H9 (cell line): ENCODE data around the gene AGXT. TPM values are rescaled to one million over a fixed set of nuclear protein-coding genes. Genes with fewer than 3 reads are reported as not detected.
A peak's percentile ranks its signal among the peaks of the same experiment; 100 is the strongest.
"Not testable (repeated sequence)": the region's sequence is repeated elsewhere in the genome, so short reads cannot be mapped to it uniquely, and the experiment has no call there.

ENCODE experiments used
- DNase-seq: peaks from one replicate; pipeline ENCODE4 v3.0.0-alpha.2; 2017
- H2AFZ ChIP-seq: one replicate; pipeline ENCODE4 v1.6.1; 2013; ENCODE audit warnings: mild to moderate bottlenecking, low read length, control low read depth, moderate library complexity
- H2AK5ac ChIP-seq: 2 replicates; pipeline ENCODE4 v1.6.1; 2013; ENCODE audit warnings: low read length, control low read depth, mixed read lengths; ENCODE audit not compliant: insufficient read length
- H2BK120ac ChIP-seq: one replicate; pipeline ENCODE4 v1.6.1; 2013; ENCODE audit warnings: low read depth, mild to moderate bottlenecking, low read length, control low read depth, inconsistent platforms; ENCODE audit not compliant: poor library complexity, severe bottlenecking
- H2BK12ac ChIP-seq: 2 replicates; pipeline ENCODE4 v1.6.1; 2013; ENCODE audit warnings: low read length, control low read depth, mixed read lengths, low read depth; ENCODE audit not compliant: insufficient read length
- H2BK15ac ChIP-seq: 2 replicates; pipeline ENCODE4 v1.6.1; 2013; ENCODE audit warnings: low read depth, low read length, control low read depth
- H2BK20ac ChIP-seq: one replicate; pipeline ENCODE4 v1.6.1; 2013; ENCODE audit warnings: low read depth, mild to moderate bottlenecking, low read length, control low read depth, inconsistent platforms; ENCODE audit not compliant: poor library complexity, severe bottlenecking
- H2BK5ac ChIP-seq: 2 replicates; pipeline ENCODE4 v1.6.1; 2013; ENCODE audit warnings: low read length, control low read depth, mixed read lengths; ENCODE audit not compliant: insufficient read length
- H3K14ac ChIP-seq: 2 replicates; pipeline ENCODE4 v1.6.1; 2013; ENCODE audit warnings: low read length, control low read depth; ENCODE audit not compliant: insufficient read depth
- H3K18ac ChIP-seq: 2 replicates; pipeline ENCODE4 v1.6.1; 2013; ENCODE audit warnings: low read depth, mild to moderate bottlenecking, mixed read lengths, low read length, control low read depth; ENCODE audit not compliant: insufficient read length
- H3K23ac ChIP-seq: 2 replicates; pipeline ENCODE4 v1.6.1; 2013; ENCODE audit warnings: low read length, control low read depth, mixed read lengths, low read depth; ENCODE audit not compliant: insufficient read length
- H3K23me2 ChIP-seq: 2 replicates; pipeline ENCODE4 v1.6.1; 2013; ENCODE audit warnings: low read depth, mild to moderate bottlenecking, mixed read lengths, low read length, control low read depth; ENCODE audit not compliant: insufficient read length, poor library complexity, severe bottlenecking
- H3K27ac ChIP-seq: 2 replicates; pipeline ENCODE4 v1.5.1; 2013; ENCODE audit warnings: low read length, control low read depth, mixed read lengths, low read depth; ENCODE audit not compliant: insufficient read length
- H3K27me3 ChIP-seq: 2 replicates; pipeline ENCODE4 v1.6.1; 2013; ENCODE audit warnings: low read length, control low read depth, inconsistent platforms; ENCODE audit not compliant: insufficient read depth
- H3K4ac ChIP-seq: 2 replicates; pipeline ENCODE4 v1.6.1; 2013; ENCODE audit warnings: low read depth, mild to moderate bottlenecking, control low read depth, inconsistent platforms, low read length, moderate library complexity
- H3K4me1 ChIP-seq: 2 replicates; pipeline ENCODE4 v1.6.1; 2013; ENCODE audit warnings: low read length, control low read depth, inconsistent platforms; ENCODE audit not compliant: insufficient read depth
- H3K4me2 ChIP-seq: 2 replicates; pipeline ENCODE4 v1.6.1; 2013; ENCODE audit warnings: low read length, control low read depth, mixed read lengths; ENCODE audit not compliant: insufficient read length, insufficient read depth
- H3K56ac ChIP-seq: 2 replicates; pipeline ENCODE4 v1.6.1; 2013; ENCODE audit warnings: low read depth, mild to moderate bottlenecking, mixed read lengths, low read length, control low read depth; ENCODE audit not compliant: insufficient read length
- H3K79me1 ChIP-seq: 2 replicates; pipeline ENCODE4 v1.6.1; 2013; ENCODE audit warnings: low read depth, mild to moderate bottlenecking, moderate library complexity, low read length, control low read depth, inconsistent platforms; ENCODE audit not compliant: insufficient read depth, poor library complexity, severe bottlenecking
- H3K79me2 ChIP-seq: 2 replicates; pipeline ENCODE4 v1.6.1; 2013; ENCODE audit warnings: low read length, control low read depth, inconsistent platforms; ENCODE audit not compliant: insufficient read depth
- H3K9ac ChIP-seq: 2 replicates; pipeline ENCODE4 v1.6.1; 2013; ENCODE audit warnings: low read length, control low read depth, mixed read lengths; ENCODE audit not compliant: insufficient read length; ENCODE audit errors: extremely low read depth
- H3K9me3 ChIP-seq: one replicate; pipeline ENCODE4 v1.6.1; 2013; ENCODE audit warnings: low read depth, low read length, inconsistent platforms; ENCODE audit not compliant: control insufficient read depth
- H3T11ph ChIP-seq: one replicate; pipeline ENCODE4 v1.6.1; 2013; ENCODE audit warnings: mild to moderate bottlenecking, low read length, control low read depth, inconsistent platforms
- H4K20me1 ChIP-seq: one replicate; pipeline ENCODE4 v1.6.1; 2013; ENCODE audit not compliant: control insufficient read depth, insufficient read length, insufficient read depth
- H4K5ac ChIP-seq: 2 replicates; pipeline ENCODE4 v1.6.1; 2013; ENCODE audit warnings: low read depth, mild to moderate bottlenecking, mixed read lengths, low read length, control low read depth; ENCODE audit not compliant: insufficient read length
- H4K8ac ChIP-seq: replicated peaks from 2 replicates; pipeline ENCODE4 v1.6.1; 2013; ENCODE audit warnings: low read length, control low read depth, mixed read lengths, low read depth; ENCODE audit not compliant: insufficient read length
- H4K91ac ChIP-seq: 2 replicates; pipeline ENCODE4 v1.6.1; 2013; ENCODE audit warnings: low read depth, mild to moderate bottlenecking, moderate library complexity, mixed read lengths, low read length, control low read depth; ENCODE audit not compliant: insufficient read length
- H3K27ac Mint-ChIP-seq, 3 experiments: 2 replicates in 2 of 3; 3 replicates in 1 of 3; pipeline ENCODE4 v1.8.0; 2020 to 2021; ENCODE audit warnings: mixed read lengths in 3 of 3, mild to moderate bottlenecking in 1 of 3, moderate library complexity in 1 of 3
- H3K27me3 Mint-ChIP-seq: 2 replicates; pipeline ENCODE4 v1.8.0; 2021; ENCODE audit warnings: low read depth, mild to moderate bottlenecking, moderate library complexity, mixed read lengths
- H3K36me3 Mint-ChIP-seq, 3 experiments: 2 replicates in 2 of 3; 3 replicates in 1 of 3; pipeline ENCODE4 v1.8.0; 2020 to 2021; ENCODE audit warnings: low read depth in 3 of 3, mixed read lengths in 3 of 3; ENCODE audit not compliant: insufficient read depth in 1 of 3
- H3K4me1 Mint-ChIP-seq, 2 experiments: 2 replicates each; pipeline ENCODE4 v1.8.0; 2020; ENCODE audit warnings: mixed read lengths in 2 of 2
- H3K4me3 Mint-ChIP-seq, 2 experiments: 2 replicates in 1 of 2; 3 replicates in 1 of 2; pipeline ENCODE4 v1.8.0; 2020 to 2021; ENCODE audit warnings: mild to moderate bottlenecking in 2 of 2, mixed read lengths in 2 of 2, moderate library complexity in 1 of 2
- H3K9me3 Mint-ChIP-seq, 2 experiments: 2 replicates in 1 of 2; 3 replicates in 1 of 2; pipeline ENCODE4 v1.8.0; 2020; ENCODE audit warnings: mild to moderate bottlenecking in 2 of 2, mixed read lengths in 2 of 2, moderate library complexity in 1 of 2
- CTCF ChIP-seq: fragments of 200-600 bp; sonication (generic); conservative IDR thresholded peaks from 3 replicates; pipeline ENCODE4 v1.8.0; 2021; ENCODE audit warnings: antibody characterized with exemption, mild to moderate bottlenecking
- WGBS: extraction: QIAGEN DNeasy Blood & Tissue Kit; methylation state at CpG from one replicate; pipeline ENCODE4 v1.1.7; 2013; ENCODE audit warnings: missing lambda C conversion rate, low lambda C conversion rate, mixed read lengths; ENCODE audit not compliant: insufficient read length; ENCODE audit errors: extremely low coverage; 5-methylcytosine and 5-hydroxymethylcytosine counted together
- total RNA-seq: library from RNA; stranded (reverse); gene quantifications from 2 replicates; pipeline ENCODE4 v1.2.1, GENCODE V29; 2021

Gene AGXT
- total RNA-seq, 1 experiment from 2014 or later, result not detected

- H3K23ac ChIP-seq, result no peak overlapping the region
- no peak overlapping the region for H3K56ac ChIP-seq
- H2AK5ac ChIP-seq, result no peak overlapping the region
- Mint-ChIP-seq H3K9me3 (peaks cover 9 to 10% of the 10 kb centered on the region in 2 experiments), H3K27me3 (peaks cover 5% of the 10 kb centered on the region), H3K36me3 (peaks cover 5 to 9% (median 8%) of the 10 kb centered on the region in 3 experiments), H3K27ac (peak overlapping the region in 1 of 3 experiments; percentile 82; a peak in 1 of 7 replicates), H3K4me3 (no peak overlapping the region), H3K4me1 (peaks cover 32 to 39% of the 10 kb centered on the region in 2 experiments)
- no peak overlapping the region for H3T11ph ChIP-seq
- no peak overlapping the region for H3K4me2 ChIP-seq
- no peak overlapping the region for H2AFZ ChIP-seq
- H4K8ac ChIP-seq, result no peak overlapping the region
- H4K5ac ChIP-seq, result no peak overlapping the region
- H3K27me3 ChIP-seq, result no peaks in the 10 kb centered on the region
- no CpG with 5 or more reads among the region's 9 CpGs for WGBS
- H3K9me3 ChIP-seq, result peaks cover 6% of the 10 kb centered on the region
- H3K9ac ChIP-seq, result no peak overlapping the region
- H3K23me2 ChIP-seq, result no peaks in the 10 kb centered on the region
- H4K20me1 ChIP-seq, result no peaks in the 10 kb centered on the region
- no peak overlapping the region for H2BK20ac ChIP-seq
- no peak overlapping the region for H2BK12ac ChIP-seq
- H3K14ac ChIP-seq, result no peak overlapping the region
- no peak overlapping the region for H2BK15ac ChIP-seq
- no peaks in the 10 kb centered on the region; the same call in 1 of the 2 replicates for H3K79me2 ChIP-seq
- H3K4me1 ChIP-seq, result peaks cover 2% of the 10 kb centered on the region; the same call in 1 of the 2 replicates
- no peak overlapping the region for H3K18ac ChIP-seq
- H2BK120ac ChIP-seq, result no peak overlapping the region
- H4K91ac ChIP-seq, result no peak overlapping the region
- DNase-seq, result peak; percentile 83
- no peak overlapping the region for H3K27ac ChIP-seq
- H3K4ac ChIP-seq, result no peak overlapping the region
- H2BK5ac ChIP-seq, result no peak overlapping the region
- no peaks in the 10 kb centered on the region for H3K79me1 ChIP-seq
- peak; percentile 64; the same call in 2 of the 3 replicates for TF ChIP-seq CTCF
Measured at GRCh38 chr2:240840435-240841060, 28.1 kb upstream of the AGXT start.

- not testable (repeated sequence) for H3K23me2 ChIP-seq, H4K5ac ChIP-seq, H2BK20ac ChIP-seq, H2BK15ac ChIP-seq, H3K4ac ChIP-seq, H3T11ph ChIP-seq, H4K20me1 ChIP-seq, DNase-seq, H3K9ac ChIP-seq, H4K91ac ChIP-seq, H2AK5ac ChIP-seq, H2BK120ac ChIP-seq, H3K4me2 ChIP-seq, H4K8ac ChIP-seq, H3K9me3 ChIP-seq, H3K79me1 ChIP-seq, H2BK12ac ChIP-seq, H2AFZ ChIP-seq, H3K27ac Mint-ChIP-seq, H3K23ac ChIP-seq, H3K27me3 ChIP-seq, H2BK5ac ChIP-seq, H3K14ac ChIP-seq, H3K27ac ChIP-seq, H3K4me3 Mint-ChIP-seq, H3K4me1 ChIP-seq, H3K18ac ChIP-seq, H3K27me3 Mint-ChIP-seq, H3K79me2 ChIP-seq, H3K56ac ChIP-seq
- Mint-ChIP-seq H3K4me1 (peaks cover 42 to 53% of the 10 kb centered on the region in 2 experiments), H3K36me3 (peaks cover 5 to 22% (median 11%) of the 10 kb centered on the region in 3 experiments), H3K9me3 (peaks cover 17 to 21% of the 10 kb centered on the region in 2 experiments)
- WGBS, result no CpG with 5 or more reads among the region's 2 CpGs
Measured at GRCh38 chr2:240846309-240846708, 22.3 kb upstream of the AGXT start.
